ENCODE measurements around the gene CHCHD3.
"Not testable (repeated sequence)": the region's sequence is repeated elsewhere in the genome, so short reads cannot be mapped to it uniquely, and the experiment has no call there.

CHCHD3 gene

DNA sequence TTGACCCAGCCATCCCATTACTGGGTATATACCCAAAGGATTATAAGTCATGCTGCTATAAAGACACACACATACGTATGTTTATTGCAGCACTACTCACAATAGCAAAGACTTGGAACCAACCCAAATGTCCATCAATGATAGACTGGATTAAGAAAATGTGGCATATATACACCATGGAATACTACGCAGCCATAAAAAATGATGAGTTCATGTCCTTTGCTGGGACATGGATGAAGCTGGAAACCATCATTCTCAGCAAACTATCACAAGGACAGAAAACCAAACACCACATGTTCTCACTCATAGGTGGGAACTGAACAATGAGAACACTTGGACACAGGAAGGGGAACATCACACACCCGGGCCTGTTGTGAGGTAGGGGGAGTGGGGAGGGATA lies 179.6 kb downstream of the CHCHD3 start:
- DNase-seq (ENCODE audit: low read depth): not testable (repeated sequence)

- DNase-seq (ENCODE audit: low read depth): no peak
Measured at GRCh38 chr7:132901241-132901640, 180.6 kb downstream of the CHCHD3 start.

DNA sequence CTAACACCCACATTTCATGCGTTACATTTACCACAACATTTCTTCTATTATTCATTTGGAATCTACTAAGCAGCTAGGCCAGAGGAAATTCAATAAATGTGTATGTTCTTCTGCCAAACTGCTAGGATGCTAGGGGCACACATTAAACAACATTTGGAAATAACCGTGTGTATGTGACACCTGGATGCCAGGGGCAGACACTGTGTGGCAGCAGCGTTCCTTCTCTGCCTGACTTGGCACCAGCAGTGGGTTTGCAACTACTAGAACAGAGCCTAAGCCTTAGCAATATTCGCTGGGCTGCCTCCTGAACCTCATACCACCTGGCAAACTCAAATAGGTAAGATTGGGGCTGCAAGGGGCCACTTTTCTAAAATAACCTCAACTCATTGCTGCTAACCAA lies 182.1 kb downstream of the CHCHD3 start:
- DNase-seq (ENCODE audit: low read depth): no peak

DNA sequence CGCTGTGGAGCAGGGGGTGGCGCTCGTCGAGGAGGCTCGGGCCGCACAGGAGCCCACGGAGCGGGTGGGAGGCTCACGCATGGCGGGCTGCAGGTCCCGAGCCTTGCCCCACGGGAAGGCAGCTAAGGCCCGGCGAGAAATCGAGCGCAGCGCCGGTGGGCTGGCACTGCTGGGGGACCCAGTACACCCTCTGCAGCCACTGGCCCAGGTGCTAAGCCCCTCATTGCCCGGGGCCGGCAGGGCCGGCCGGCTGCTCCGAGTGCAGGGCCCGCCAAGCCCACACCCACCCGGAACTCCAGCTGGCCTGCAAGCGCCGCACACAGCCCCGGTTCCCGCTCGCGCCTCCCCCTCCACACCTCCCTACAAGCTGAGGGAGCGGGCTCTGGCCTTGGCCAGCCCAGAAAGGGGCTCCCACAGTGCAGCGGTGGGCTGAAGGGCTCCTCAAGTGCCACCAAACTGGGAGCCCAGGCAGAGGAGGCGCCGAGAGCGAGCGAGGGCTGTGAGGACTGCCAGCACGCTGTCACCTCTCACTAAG lies 183.2 kb downstream of the CHCHD3 start:
- DNase-seq (ENCODE audit: low read depth): not testable (repeated sequence)

- DNase-seq (ENCODE audit: low read depth): no peak
Measured at GRCh38 chr7:132897093-132897687, 184.7 kb downstream of the CHCHD3 start.

DNA sequence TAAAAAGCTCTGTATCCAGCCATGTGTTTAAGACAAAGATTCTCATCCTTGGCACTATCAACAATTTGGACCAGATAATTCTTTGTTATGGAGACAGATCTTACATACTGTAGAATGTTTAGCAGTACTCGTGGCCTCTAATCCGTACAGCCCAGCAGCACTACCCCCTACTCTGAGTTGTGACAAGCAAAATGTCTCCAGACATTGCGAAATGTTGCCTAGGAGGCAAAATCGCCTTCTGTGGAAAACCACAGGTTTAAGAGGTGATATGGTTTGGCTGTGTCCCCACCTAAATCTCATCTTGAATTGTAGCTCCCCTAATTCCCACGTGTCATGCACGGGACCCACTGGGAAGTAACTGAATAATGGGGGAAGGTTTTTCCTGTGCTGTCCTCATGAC lies 186.7 kb downstream of the CHCHD3 start:
- no peak for DNase-seq (ENCODE audit: low read depth)

- DNase-seq (ENCODE audit: low read depth): no peak
Measured at GRCh38 chr7:132893560-132893959, 188.3 kb downstream of the CHCHD3 start.

DNA sequence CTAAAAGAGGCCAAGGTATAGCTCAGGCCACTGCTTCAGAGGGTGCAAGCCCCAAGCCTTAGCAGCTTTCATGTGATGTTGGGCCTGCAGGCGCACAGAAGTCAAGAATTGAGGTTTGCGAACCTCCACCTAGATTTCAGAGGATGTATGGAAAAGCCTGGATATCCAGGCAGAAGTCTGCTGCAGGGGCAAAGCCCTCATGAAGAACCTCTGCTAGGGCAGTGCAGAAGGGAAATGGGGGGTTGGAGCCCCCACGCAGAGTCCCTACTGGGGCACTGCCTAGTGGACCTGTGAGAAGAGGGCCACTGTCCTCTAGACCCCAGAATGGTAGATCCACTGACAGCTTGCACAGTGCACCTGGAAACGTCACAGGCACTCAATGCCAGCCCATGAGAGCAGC lies 189.1 kb downstream of the CHCHD3 start:
- DNase-seq (ENCODE audit: low read depth): not testable (repeated sequence)

GRCh38 chr7:132891554-132891953 lies 190.3 kb downstream of the CHCHD3 start:
- no peak for DNase-seq (ENCODE audit: low read depth)

DNA sequence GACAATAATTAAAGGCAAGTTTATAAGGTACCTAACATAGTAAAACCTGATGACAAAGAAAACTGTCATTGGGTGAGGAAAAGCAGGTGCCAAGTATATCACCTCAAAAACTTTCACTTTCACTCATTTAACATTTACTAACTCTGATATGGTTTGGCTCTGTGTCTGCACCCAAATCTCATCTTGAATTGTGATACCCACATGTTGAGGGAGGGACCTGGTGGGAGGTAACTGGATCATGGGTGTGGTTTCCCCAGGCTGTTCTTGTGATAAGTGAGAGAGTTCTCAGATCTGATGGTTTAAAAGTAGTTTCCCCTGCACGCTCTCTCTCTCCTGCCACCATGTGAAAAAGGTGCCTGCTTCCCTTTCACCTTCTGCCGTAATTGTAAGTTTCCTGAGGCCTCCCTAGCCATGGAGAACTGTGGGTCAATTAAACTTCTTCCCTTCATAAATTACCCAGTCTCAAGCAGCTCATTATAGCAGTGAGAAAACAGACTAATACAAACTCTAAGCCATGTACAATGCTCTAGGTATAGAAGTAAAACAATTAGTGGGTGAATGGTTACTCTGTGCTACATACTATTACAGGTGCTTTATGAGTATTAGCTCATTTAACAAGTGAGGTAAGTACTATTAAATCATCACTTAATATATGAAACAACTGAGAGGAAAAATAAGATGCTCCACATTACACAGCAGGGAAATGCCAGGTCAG lies 199.0 kb downstream of the CHCHD3 start:
- DNase-seq (ENCODE audit: low read depth): peak; percentile 4

DNA sequence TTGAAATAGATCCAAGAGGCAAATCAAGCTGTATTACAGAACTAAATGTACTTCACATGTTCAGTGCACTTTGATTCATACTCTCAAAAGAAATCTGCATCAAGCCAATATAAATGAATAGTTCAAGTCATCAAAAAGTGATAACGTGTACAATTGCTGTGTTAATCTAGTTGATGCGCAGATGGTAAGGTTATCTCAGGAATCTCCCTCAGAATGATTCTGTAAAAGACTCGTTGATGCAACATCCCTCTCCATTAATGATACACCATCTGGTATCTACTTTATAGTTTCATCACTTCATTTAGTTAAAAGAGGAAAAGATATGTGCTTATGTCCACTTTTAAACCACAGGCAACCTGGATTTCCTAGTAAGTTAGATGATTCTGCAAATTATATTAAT lies 200.6 kb downstream of the CHCHD3 start:
- no peak for DNase-seq (ENCODE audit: low read depth)

DNA sequence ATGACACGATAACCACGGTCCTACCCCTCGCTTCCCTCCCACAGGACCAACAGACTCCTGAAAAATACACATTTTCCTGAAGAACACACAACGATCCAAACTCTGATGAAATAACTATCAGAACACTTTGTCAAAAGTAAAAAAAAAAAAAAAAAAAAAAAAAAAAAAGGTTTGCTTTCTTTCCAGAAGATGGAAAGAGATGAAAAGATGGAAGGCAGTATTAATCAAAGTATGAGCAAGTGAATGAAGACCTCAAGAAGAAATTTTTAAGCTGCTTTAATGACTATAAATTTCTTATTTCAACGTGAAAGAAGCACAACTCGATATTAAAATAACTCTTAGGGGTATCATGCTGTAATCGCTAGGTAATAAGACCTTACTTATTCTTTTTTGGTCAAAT lies 202.3 kb downstream of the CHCHD3 start:
- DNase-seq (ENCODE audit: low read depth): no peak

DNA sequence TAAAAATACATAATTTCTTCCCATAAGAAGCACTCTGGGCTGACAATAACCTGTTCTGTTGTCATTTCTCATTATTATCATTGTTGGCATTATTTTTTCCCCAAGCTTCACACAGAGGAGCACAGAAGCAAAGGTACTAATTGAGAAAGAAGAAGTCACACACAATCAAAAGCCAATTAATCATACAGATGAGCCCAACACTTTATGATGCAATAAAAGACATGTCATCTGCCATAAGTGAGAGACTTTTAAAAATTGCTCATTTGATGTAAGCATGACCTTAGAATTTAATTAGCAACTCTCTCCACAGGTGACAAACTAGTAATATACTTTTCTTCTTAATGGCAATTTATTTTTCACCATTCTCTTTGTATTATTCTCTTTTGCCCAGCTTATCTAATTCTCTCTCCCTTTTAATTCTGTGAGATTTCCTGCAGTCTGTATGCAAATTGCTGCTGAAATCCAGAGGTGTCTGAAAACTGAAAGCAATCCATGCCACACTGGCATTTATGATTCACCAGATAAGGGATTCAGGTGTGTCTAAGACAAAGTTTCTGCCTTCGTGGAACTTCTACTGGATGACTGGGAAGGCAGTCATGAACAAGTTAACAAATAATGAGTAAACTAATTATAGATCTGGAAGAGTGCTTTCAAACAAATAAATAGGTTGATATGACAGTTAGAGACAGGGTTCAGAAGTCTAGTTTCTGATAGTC lies 203.5 kb downstream of the CHCHD3 start:
- no peak for DNase-seq (ENCODE audit: low read depth)

- DNase-seq (ENCODE audit: low read depth): no peak
Measured at GRCh38 chr7:132877573-132877972, 204.3 kb downstream of the CHCHD3 start.

DNA sequence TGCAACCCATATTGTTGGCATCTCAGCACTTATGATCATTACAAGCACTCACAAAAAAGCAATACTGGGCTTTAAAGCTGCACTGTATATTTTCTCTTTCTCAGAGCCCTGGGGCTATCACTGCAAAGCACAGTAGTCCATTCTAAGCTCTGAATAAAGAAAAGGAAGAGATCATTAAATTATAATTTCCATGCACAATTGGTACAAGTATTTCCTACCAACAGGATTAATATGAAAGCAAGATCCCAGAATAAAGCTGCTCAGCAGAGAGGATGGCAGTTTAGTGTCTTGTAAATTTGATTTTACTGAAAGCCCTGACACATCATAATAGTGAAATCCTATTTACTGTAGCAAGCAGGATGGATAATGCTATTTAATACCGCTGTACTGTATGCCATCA lies 205.3 kb downstream of the CHCHD3 start:
- no peak for DNase-seq (ENCODE audit: low read depth)

DNA sequence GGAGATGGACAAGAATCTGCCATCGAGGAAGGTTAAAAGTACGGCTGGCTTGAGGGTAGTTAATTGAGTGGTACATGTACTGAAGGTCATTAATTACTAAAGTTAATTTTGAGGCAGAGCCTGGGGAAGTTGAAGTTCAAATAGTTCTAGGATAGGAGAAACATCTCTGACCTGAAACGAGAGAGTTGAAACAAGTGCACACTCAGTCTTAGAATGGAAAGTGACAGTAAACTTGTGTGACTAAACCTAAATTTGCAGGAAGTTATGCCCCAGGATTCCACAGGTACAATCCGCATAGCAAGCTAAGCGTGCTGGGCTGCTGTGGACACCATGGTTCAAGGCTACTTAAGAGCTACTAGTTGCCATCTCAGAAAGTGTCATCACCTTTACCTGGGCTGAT lies 209.9 kb downstream of the CHCHD3 start:
- no peak for DNase-seq (ENCODE audit: low read depth)

DNA sequence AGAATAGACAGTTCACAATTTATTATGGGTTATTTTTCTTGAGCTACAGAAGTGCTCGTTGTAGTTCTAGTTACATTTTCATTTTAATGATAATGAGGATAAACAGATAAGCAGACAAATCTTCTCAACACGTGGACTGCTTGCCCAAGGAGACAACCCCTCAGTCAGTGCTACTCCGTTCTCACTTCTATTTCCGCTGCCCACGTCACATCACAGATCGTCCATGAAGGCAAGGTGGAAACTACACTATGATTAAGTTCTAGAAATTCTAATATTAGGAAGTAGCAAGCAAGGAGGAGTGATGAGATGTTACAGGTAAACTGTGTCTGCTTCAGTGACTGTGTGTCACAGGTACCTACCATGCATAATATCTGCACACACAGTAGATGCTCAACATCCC lies 210.5 kb downstream of the CHCHD3 start:
- no peak for DNase-seq (ENCODE audit: low read depth)

GRCh38 chr7:132869166-132869861 lies 212.6 kb downstream of the CHCHD3 start:
- no peak for DNase-seq (ENCODE audit: low read depth)

DNA sequence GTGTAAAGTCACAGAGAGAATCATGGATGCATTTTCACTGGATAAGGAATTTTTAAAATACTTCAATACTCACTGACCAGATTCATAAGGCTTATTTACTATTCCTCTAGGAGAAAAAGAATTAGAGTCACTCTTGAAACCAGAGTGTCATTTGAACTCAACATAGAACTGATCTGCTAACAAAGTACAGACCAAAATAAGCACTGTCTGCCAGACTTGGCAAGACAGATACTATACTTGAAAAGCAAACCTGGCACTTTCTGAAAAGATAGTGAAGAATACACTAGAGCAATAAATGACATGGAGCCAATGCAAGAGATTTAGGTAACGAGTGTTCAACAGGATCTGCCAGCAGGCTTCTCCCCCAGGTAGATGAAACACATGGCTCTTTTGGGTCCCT lies 215.3 kb downstream of the CHCHD3 start:
- no peak for DNase-seq (ENCODE audit: low read depth)

DNA sequence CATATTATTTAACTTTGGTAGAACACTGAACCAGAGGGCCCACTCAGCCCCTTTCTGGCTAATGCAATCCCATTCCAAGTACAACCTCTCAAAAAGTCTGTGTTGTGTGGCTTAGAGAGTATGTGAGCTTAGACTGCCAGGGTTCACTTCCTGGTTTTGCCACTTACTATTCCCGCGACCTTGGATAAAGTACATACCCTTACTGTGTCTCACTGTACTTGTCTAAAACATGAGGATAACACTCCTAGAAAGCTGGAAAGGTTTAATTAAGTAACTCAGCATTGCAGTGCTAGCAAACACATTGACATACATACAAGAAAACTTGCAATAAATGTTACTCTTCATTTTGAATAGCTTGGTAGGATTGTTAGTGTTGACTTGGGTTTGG lies 215.8 kb downstream of the CHCHD3 start:
- DNase-seq (ENCODE audit: low read depth): no peak

DNA sequence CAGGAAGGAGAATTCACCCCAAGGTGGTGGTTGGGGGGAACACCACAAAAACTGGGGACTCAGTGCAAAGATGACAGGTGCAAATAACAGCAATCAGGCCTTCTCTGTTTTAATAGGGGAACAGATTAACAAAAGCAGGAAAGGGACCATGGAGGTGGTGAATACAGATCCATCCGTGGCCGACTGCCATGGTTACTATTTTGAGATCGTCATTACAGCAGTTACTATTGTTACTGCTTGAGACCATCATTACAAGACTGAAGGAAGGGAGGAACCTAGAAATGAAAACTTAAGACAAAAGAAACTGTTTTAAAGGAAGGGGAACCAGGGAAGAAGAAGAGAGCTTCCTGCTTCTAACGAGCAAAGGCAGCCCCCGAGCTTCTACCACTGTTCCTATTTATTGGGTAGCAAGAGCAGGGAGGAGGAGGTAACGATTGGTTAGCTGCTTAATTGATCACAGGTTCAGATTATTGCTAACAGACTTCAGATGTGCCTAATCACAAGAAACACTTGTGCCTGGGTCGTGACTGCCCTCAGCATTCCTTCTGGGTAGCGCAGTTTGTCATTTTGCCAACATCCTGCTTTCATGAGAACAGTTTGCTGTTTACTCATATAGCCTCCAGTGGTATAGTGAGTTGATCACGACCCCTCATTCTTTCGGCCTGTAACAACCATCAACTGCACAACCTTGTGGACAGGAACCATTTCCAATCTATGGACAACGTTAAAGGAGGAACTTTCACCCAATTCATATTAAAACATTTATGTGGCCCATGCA lies 216.3 kb downstream of the CHCHD3 start:
- DNase-seq (ENCODE audit: low read depth): no peak
